MM.1S (cell line): Measurements from ENCODE around the gene ENO1.

Source experiments
- DNase-seq: peaks from one replicate; pipeline ENCODE4 v3.0.0-alpha.2; 2015
- H2AFZ ChIP-seq: fragments of 300-600 bp; sonication (generic); 2 replicates; pipeline ENCODE4 v1.6.0; 2016; ENCODE audit warnings: antibody characterized with exemption, low read length
- H3F3A ChIP-seq: fragments of 300-600 bp; sonication (generic); 2 replicates; pipeline ENCODE4 v1.6.1; 2016; ENCODE audit warnings: mild to moderate bottlenecking, antibody characterized with exemption, low read length, moderate library complexity, mixed read lengths; ENCODE audit not compliant: insufficient read depth
- H3K27ac ChIP-seq: fragments of 300-600 bp; sonication (generic); 2 replicates; pipeline ENCODE4 v1.5.1; 2016; ENCODE audit warnings: mild to moderate bottlenecking, low read length
- H3K27me3 ChIP-seq: fragments of 300-600 bp; sonication (generic); replicated peaks from 2 replicates; pipeline ENCODE4 v1.6.0; 2016; ENCODE audit warnings: low read length; ENCODE audit not compliant: insufficient read depth
- H3K36me3 ChIP-seq: fragments of 300-600 bp; sonication (generic); replicated peaks from 2 replicates; pipeline ENCODE4 v1.6.1; 2016; ENCODE audit warnings: mild to moderate bottlenecking, low read length, mixed read lengths; ENCODE audit not compliant: insufficient read depth
- H3K4me1 ChIP-seq: fragments of 300-600 bp; sonication (generic); 2 replicates; pipeline ENCODE4 v1.6.1; 2016; ENCODE audit warnings: low read length, mixed read lengths
- H3K4me2 ChIP-seq: fragments of 300-600 bp; sonication (generic); 2 replicates; pipeline ENCODE4 v1.6.0; 2016; ENCODE audit warnings: low read depth, low read length
- H3K4me3 ChIP-seq: fragments of 300-600 bp; sonication (generic); 2 replicates; pipeline ENCODE4 v1.5.1; 2016; ENCODE audit warnings: low read length, mixed read lengths
- H3K79me2 ChIP-seq: fragments of 300-600 bp; sonication (generic); 2 replicates; pipeline ENCODE4 v1.6.1; 2016; ENCODE audit warnings: mixed run types, low read length, mixed read lengths
- H3K9ac ChIP-seq: fragments of 300-600 bp; sonication (generic); 2 replicates; pipeline ENCODE4 v1.6.1; 2016; ENCODE audit warnings: low read length, mixed read lengths
- H3K9me2 ChIP-seq: fragments of 300-600 bp; sonication (generic); replicated peaks from 2 replicates; pipeline ENCODE4 v1.6.1; 2016; ENCODE audit warnings: mild to moderate bottlenecking, low read length, mixed read lengths; ENCODE audit not compliant: insufficient read depth
- H3K9me3 ChIP-seq: fragments of 300-600 bp; sonication (generic); replicated peaks from 2 replicates; pipeline ENCODE4 v1.6.1; 2016; ENCODE audit warnings: mild to moderate bottlenecking, low read length, mixed read lengths; ENCODE audit not compliant: insufficient read depth
- H4K20me1 ChIP-seq: fragments of 300-600 bp; sonication (generic); 2 replicates; pipeline ENCODE4 v1.6.1; 2016; ENCODE audit warnings: mild to moderate bottlenecking, low read length, moderate library complexity, mixed read lengths; ENCODE audit not compliant: insufficient read depth
- EZH2 ChIP-seq: fragments of 300-600 bp; sonication (generic); optimal IDR thresholded peaks from 2 replicates; pipeline ENCODE3; 2017; ENCODE audit warnings: low read depth, mild to moderate bottlenecking, antibody characterized with exemption, low read length, mixed read lengths
- EZH2phosphoT487 ChIP-seq: fragments of 300-600 bp; sonication (generic); IDR thresholded peaks from 2 replicates; pipeline ENCODE4 v1.6.1; 2018; ENCODE audit warnings: antibody characterized with exemption, low read length
- TF ChIP-seq, protein P1 (sequence below): fragments of 300-600 bp; sonication (generic); IDR thresholded peaks from 2 replicates; pipeline ENCODE4 v1.5.1; 2016; ENCODE audit warnings: antibody characterized with exemption, low read length, mixed read lengths

ENO1 gene

DNA sequence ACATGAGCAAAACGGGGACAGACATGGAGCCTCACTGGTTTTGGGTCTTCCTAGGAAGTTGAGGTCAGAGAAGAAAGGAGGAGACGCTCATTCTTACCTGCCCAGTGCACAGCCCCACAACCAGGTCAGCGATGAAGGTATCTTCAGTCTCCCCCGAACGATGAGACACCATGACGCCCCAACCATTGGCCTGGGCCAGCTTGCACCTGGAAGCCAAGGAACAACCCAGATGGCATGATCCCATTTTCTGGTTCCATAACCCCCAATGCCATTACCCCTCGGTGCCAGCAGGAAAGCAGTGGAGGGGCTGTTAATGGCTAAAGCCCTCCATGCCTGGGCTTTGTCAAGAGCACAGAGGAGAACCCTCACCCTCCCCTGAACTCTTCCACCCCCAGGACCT lies 15.3 kb downstream of the ENO1 start:
- no peak overlapping the region for H3K4me2 ChIP-seq
- peaks cover 23% of the 10 kb centered on the region for H4K20me1 ChIP-seq
- no peak overlapping the region for H2AFZ ChIP-seq

DNA sequence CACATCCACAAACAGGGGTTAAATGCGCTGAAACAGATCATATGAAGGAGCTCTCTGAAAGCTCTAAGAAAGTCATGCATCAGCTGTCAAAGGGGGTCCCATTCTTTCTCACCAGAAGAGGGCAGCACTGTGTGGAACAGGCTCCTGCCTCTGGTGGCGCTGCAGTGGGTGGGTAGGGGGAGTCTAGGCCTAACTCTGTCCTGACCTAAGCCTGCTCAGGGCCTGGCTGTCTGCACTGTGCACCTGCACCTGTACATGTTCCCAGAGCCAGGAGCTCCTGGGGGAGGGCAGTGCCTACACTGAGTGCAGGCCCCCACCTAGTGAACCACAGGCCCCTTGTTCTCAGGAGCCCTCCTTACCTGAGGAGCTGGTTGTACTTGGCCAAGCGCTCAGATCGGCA lies 16.0 kb downstream of the ENO1 start:
- no peak for DNase-seq
- H3K27ac ChIP-seq = no peak overlapping the region
- H3K27me3 ChIP-seq = no peaks in the 10 kb centered on the region
- no peak overlapping the region for H3K9ac ChIP-seq
- H3K79me2 ChIP-seq = peaks cover 36% of the 10 kb centered on the region
- H3K36me3 ChIP-seq = peaks cover 53% of the 10 kb centered on the region
- H3K9me2 ChIP-seq = no peaks in the 10 kb centered on the region
- no peak for TF ChIP-seq EZH2
- TF ChIP-seq, protein P1, sequence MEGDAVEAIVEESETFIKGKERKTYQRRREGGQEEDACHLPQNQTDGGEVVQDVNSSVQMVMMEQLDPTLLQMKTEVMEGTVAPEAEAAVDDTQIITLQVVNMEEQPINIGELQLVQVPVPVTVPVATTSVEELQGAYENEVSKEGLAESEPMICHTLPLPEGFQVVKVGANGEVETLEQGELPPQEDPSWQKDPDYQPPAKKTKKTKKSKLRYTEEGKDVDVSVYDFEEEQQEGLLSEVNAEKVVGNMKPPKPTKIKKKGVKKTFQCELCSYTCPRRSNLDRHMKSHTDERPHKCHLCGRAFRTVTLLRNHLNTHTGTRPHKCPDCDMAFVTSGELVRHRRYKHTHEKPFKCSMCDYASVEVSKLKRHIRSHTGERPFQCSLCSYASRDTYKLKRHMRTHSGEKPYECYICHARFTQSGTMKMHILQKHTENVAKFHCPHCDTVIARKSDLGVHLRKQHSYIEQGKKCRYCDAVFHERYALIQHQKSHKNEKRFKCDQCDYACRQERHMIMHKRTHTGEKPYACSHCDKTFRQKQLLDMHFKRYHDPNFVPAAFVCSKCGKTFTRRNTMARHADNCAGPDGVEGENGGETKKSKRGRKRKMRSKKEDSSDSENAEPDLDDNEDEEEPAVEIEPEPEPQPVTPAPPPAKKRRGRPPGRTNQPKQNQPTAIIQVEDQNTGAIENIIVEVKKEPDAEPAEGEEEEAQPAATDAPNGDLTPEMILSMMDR = peak; percentile 62
- 0 out of 2 replicates have a peak, but pooled peaks cover 3% of the 10 kb centered on the region for H3K4me1 ChIP-seq
- peaks cover 21% of the 10 kb centered on the region; the same call in 1 of the 2 replicates for H4K20me1 ChIP-seq
- no peaks in the 10 kb centered on the region for H3K9me3 ChIP-seq
- no peak overlapping the region for H3K4me3 ChIP-seq
- H2AFZ ChIP-seq = no peak overlapping the region
- no peak overlapping the region for H3K4me2 ChIP-seq
- peaks cover 34% of the 10 kb centered on the region for H3F3A ChIP-seq

More for the DNA sequence above, 15.3 kb downstream of the ENO1 start:
- Histone ChIP-seq H3K79me2 (peaks cover 40% of the 10 kb centered on the region), H3K9me2 (no peaks in the 10 kb centered on the region), H3K9me3 (no peaks in the 10 kb centered on the region), H3K4me1 (0 out of 2 replicates have a peak, but pooled peaks cover 2% of the 10 kb centered on the region), H3K36me3 (peaks cover 59% of the 10 kb centered on the region), H3K9ac (no peak overlapping the region), H3K27me3 (no peaks in the 10 kb centered on the region), H3K27ac (no peak overlapping the region), H3K4me3 (no peak overlapping the region), H3F3A (peaks cover 33% of the 10 kb centered on the region)
- TF ChIP-seq EZH2 (no peak), EZH2phosphoT487 (no peak)
- TF ChIP-seq, protein P1 = no peak
- no peak for DNase-seq

DNA sequence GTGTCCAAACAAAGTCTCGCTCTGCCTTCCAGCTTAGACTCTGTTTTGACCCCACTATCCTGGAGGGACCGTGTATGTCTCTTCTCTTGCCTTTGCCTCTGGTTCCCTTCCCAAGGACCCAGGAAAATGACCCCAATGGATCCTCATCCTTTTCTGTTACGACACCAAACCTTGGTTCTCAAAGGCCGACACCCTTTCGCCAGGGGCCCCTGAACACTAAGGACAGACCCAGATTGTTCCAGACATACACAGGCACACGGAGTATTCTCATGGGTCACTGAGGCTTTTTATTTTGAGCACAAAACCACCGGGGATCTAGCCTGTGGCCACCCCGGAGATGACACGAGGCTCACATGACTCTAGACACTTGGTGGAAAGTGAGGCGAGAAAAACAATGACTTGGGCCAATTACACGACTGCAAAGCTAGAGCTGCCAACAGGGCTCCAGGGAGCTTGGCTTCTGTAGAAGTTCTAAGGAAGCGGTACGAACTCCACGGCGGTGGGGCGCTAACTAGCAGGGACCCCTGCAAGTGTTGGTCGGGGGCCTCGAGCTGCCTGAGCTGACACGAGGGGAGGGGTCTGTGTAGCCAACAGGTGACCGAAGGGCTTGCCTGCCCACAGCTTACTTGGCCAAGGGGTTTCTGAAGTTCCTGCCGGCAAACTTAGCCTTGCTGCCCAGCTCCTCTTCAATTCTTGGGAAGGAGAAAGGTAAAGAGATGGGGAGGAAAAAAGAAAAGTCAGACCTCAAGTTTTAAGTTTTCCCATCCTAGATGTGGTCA lies 17.6 kb downstream of the ENO1 start:
- Histone ChIP-seq H3K27ac (no peak overlapping the region), H3F3A (peaks cover 40% of the 10 kb centered on the region), H3K27me3 (no peaks in the 10 kb centered on the region), H3K4me2 (no peak overlapping the region), H3K9me3 (no peaks in the 10 kb centered on the region), H3K9ac (no peak overlapping the region), H3K79me2 (peaks cover 23% of the 10 kb centered on the region; the same call in 1 of the 2 replicates), H2AFZ (no peak overlapping the region), H3K36me3 (peaks cover 48% of the 10 kb centered on the region), H3K9me2 (no peaks in the 10 kb centered on the region), H4K20me1 (peaks cover 21% of the 10 kb centered on the region; the same call in 1 of the 2 replicates), H3K4me3 (no peak overlapping the region), H3K4me1 (0 out of 2 replicates have a peak, but pooled peaks cover 3% of the 10 kb centered on the region)
- DNase-seq = no peak
- TF ChIP-seq EZH2phosphoT487 (no peak), EZH2 (no peak)
- TF ChIP-seq, protein P1 = no peak
